Brain microvascular endothelial cell (primary cell): ENCODE results near the gene PDGFC.

Experiments
- DNase-seq: peaks from one replicate; pipeline ENCODE4 v3.0.0-alpha.2; 2020
- H3K27ac ChIP-seq: fragments of 250-450 bp; sonication (Bioruptor Pico); 2 replicates; pipeline ENCODE4 v1.5.1; 2020; ENCODE audit warnings: mild to moderate bottlenecking, moderate library complexity
- H3K27me3 ChIP-seq: fragments of 250-450 bp; sonication (Bioruptor Pico); replicated peaks from 2 replicates; pipeline ENCODE4 v1.5.1; 2020; ENCODE audit warnings: mild to moderate bottlenecking
- H3K36me3 ChIP-seq: fragments of 250-450 bp; sonication (Bioruptor Pico); replicated peaks from 2 replicates; pipeline ENCODE4 v1.5.1; 2020; ENCODE audit warnings: mild to moderate bottlenecking
- H3K4me3 ChIP-seq: 2 replicates; pipeline ENCODE4 v1.5.1; 2011; ENCODE audit warnings: low read depth, mild to moderate bottlenecking, control low read depth, low read length, moderate library complexity
- CTCF ChIP-seq: IDR thresholded peaks from 2 replicates; pipeline ENCODE4 v1.5.1; 2011; ENCODE audit warnings: low read depth, mild to moderate bottlenecking, moderate library complexity, low read length, control low read depth, inconsistent platforms; ENCODE audit errors: missing control alignments
- in situ Hi-C: cut with HindIII; loops from 2 replicates; pipeline ENCODE4 v1.10.0; 2017; ENCODE audit warnings: low sequenced_read_pairs, low pct_ligation_motif_present

PDGFC gene

DNA sequence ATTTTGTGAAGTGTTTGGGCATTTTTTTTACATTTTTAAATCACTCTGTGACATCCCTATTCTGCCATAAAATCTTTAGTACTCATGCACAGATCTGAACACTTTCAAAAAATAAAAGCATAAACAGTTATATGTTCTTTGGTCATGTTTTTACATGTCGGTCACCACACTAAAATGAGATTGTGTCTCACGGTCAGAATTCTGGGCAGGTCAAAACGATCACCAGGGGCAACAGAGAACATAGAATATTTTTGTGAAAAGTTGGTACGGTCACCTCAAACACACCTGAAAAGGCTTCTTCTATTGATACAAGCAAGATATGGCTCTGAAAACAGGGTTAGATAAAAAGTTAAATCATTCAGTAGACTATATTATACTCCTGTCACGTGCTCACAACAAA, 189.1 kb downstream of the PDGFC start:
- in situ Hi-C loops: loop anchor here (25.0 kb wide), 1 partner anchor 180 kb away; the partner anchor contains the start of gene PDGFC
- no peak for TF ChIP-seq CTCF
- DNase-seq: no peak
- no peaks in the 10 kb centered on the region for H3K36me3 ChIP-seq
- H3K4me3 ChIP-seq: no peak overlapping the region
- H3K27ac ChIP-seq: no peak overlapping the region
- no peaks in the 10 kb centered on the region for H3K27me3 ChIP-seq

GRCh38 chr4:156781852-156782251, 189.7 kb downstream of the PDGFC start:
- no peaks in the 10 kb centered on the region for H3K27me3 ChIP-seq
- in situ Hi-C loops: loop anchor here (25.0 kb wide), 1 partner anchor 180 kb away; the partner anchor contains the start of gene PDGFC
- H3K4me3 ChIP-seq: no peak overlapping the region
- H3K27ac ChIP-seq: no peak overlapping the region
- TF ChIP-seq CTCF: no peak
- peak; percentile 44 for DNase-seq
- H3K36me3 ChIP-seq: no peaks in the 10 kb centered on the region

- Histone ChIP-seq H3K27ac (peak overlapping the region; percentile 73), H3K27me3 (no peaks in the 10 kb centered on the region), H3K36me3 (no peaks in the 10 kb centered on the region), H3K4me3 (no peak overlapping the region)
- no peak for TF ChIP-seq CTCF
- in situ Hi-C loops: loop anchor here (25.0 kb wide), 1 partner anchor 183 kb away; the partner anchor contains the start of gene PDGFC
- DNase-seq: peak; percentile 77
Observed at GRCh38 chr4:156779774-156780173, 191.8 kb downstream of the PDGFC start.

DNA sequence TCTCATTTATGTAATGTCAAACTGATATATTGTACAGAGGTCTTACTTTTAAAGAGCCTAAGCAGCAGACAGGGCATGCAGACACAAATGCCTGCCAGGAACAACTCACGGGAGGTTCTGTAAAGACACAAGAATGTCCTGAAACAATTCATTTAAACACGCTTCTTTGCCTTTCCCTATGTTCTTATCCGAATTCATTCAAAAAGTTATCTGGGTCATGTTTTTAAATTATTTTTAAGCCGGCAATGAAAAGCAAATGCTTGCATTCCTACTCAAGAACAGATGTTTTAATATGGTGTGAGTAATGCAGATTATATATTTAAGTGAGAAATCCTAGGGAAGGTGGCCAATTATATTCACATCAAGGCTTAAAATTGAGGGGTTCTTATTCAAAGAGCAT, 192.6 kb downstream of the PDGFC start:
- Histone ChIP-seq H3K27ac (peak overlapping the region; percentile 73), H3K4me3 (no peak overlapping the region)

DNA sequence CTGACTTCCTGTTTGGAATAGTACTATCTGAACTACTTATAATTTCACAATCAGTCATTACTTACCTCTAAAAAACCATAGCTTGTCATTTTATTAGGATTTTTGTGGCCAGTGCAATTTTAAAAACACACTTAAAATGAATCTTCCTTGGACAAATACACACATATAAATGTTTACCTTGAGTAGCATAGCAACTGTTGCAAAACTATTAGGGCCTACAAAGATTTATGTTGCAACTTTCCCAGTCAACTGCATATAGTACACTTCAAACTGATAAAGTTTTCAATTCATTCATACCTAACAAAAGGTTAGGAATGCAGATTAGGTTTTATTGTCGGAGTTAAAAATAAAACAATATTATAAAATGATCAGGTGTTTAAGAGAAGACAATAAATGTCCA, 193.0 kb downstream of the PDGFC start:
- in situ Hi-C loops: loop anchor here (25.0 kb wide), 1 partner anchor 184 kb away; the partner anchor contains the start of gene PDGFC
- H3K27ac ChIP-seq: peak overlapping the region; percentile 73
- no peaks in the 10 kb centered on the region for H3K36me3 ChIP-seq
- H3K27me3 ChIP-seq: no peaks in the 10 kb centered on the region
- DNase-seq: no peak
- no peak overlapping the region for H3K4me3 ChIP-seq
- no peak for TF ChIP-seq CTCF

More for the DNA sequence above, 192.6 kb downstream of the PDGFC start:
- no peak for TF ChIP-seq CTCF
- DNase-seq: peak; percentile 37
- Histone ChIP-seq H3K36me3 (no peaks in the 10 kb centered on the region), H3K27me3 (no peaks in the 10 kb centered on the region)
- in situ Hi-C loops: loop anchor here (25.0 kb wide), 1 partner anchor 183 kb away; the partner anchor contains the start of gene PDGFC

DNA sequence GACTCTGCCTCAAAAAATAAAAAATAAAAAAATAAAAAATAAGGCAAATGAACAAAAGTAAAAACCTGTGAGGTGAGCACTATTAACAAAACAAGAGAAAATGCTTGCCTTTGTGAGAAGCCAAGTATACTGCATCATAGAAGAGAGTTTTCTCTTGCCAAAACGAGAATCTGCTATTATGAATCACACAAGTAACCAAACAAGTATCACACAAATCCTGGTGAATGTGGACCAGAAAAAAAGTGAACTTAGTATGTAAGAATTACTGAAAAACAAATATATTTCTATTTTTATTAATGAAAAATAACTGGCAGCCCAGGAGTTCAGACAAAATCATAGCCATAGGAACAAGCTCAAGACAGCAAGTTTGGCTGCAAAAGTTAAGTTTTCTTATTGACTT, 193.5 kb downstream of the PDGFC start:
- H3K27ac ChIP-seq: peak overlapping the region; percentile 73
- no peak for TF ChIP-seq CTCF
- H3K4me3 ChIP-seq: no peak overlapping the region
- H3K36me3 ChIP-seq: no peaks in the 10 kb centered on the region
- H3K27me3 ChIP-seq: no peaks in the 10 kb centered on the region
- in situ Hi-C loops: loop anchor here (25.0 kb wide), 1 partner anchor 184 kb away; the partner anchor contains the start of gene PDGFC
- no peak for DNase-seq
